Spinal cord (tissue), 10 donors: ENCODE results near the gene USP10. TPM values are rescaled to one million over a fixed set of nuclear protein-coding genes. Genes with fewer than 3 reads are reported as not detected.
A peak's percentile ranks its signal among the peaks of the same experiment; 100 is the strongest.

Experiments used
- DNase-seq, 6 donors: peaks; one replicate each; pipeline versions ENCODE4 v3.0.0 to v3.0.0-alpha.2; 2013 to 2015; ENCODE audit warnings: low spot score in 6 of 6, low read depth in 4 of 6
- H3K27ac ChIP-seq: one replicate; pipeline ENCODE4 v1.5.1; 2013; ENCODE audit warnings: low read depth, low read length, control low read depth
- H3K27me3 ChIP-seq: one replicate; pipeline ENCODE4 v1.6.1; 2013; ENCODE audit warnings: low read length; ENCODE audit not compliant: control insufficient read depth, insufficient read depth
- H3K36me3 ChIP-seq: one replicate; pipeline ENCODE4 v1.6.1; 2013; ENCODE audit warnings: low read length; ENCODE audit not compliant: control insufficient read depth, insufficient read depth
- H3K4me1 ChIP-seq: one replicate; pipeline ENCODE4 v1.6.1; 2013; ENCODE audit warnings: low read length; ENCODE audit not compliant: control insufficient read depth, insufficient read depth
- H3K4me3 ChIP-seq: one replicate; pipeline ENCODE4 v1.5.1; 2013; ENCODE audit warnings: low read depth, low read length, control low read depth
- H3K9me3 ChIP-seq: one replicate; pipeline ENCODE4 v1.6.1; 2013; ENCODE audit warnings: low read length; ENCODE audit not compliant: control insufficient read depth, insufficient read depth
- WGBS: methylation state at CpG from one replicate; pipeline ENCODE4 v1.1.5; 2013; ENCODE audit warnings: missing lambda C conversion rate; ENCODE audit not compliant: insufficient coverage; 5-methylcytosine and 5-hydroxymethylcytosine counted together
- polyA plus RNA-seq, 2 donors: library from polyadenylated mRNA; unstranded; fragments of 120-200 nt; gene quantifications; one replicate each; pipeline ENCODE4 v1.2.1, GENCODE V29; 2013; ENCODE audit not compliant: insufficient read length in 2 of 2
- total RNA-seq, 2 donors: library from RNA; depleted of rRNA in 1 of 2; stranded (reverse); fragments of 120-200 nt in 1 of 2; fragments of >200 nt in 1 of 2; gene quantifications; one replicate each; pipeline versions ENCODE4 v1.2.3 to v1.2.4, GENCODE V29; 2013 to 2014
- donor health status: healthy.

USP10 gene
- total and polyA plus RNA-seq, 4 donors = 41.5 to 108 (median 70.2) TPM

GRCh38 chr16:84672276-84673202 is 27.3 kb upstream of the USP10 start:
- peak in 3 of 6 donors; percentile 11 to 63 (median 45) for DNase-seq
- no peak overlapping the region for H3K4me3 ChIP-seq
- H3K27me3 ChIP-seq = no peaks in the 10 kb centered on the region
- H3K27ac ChIP-seq = no peak overlapping the region
- no peaks in the 10 kb centered on the region for H3K4me1 ChIP-seq
- WGBS = 42% methylated on average over 16 of the region's 26 CpGs
- H3K9me3 ChIP-seq = no peaks in the 10 kb centered on the region
- H3K36me3 ChIP-seq = peaks cover 20% of the 10 kb centered on the region

GRCh38 chr16:84673203-84673535 is 26.6 kb upstream of the USP10 start:
- H3K9me3 ChIP-seq = no peaks in the 10 kb centered on the region
- H3K27me3 ChIP-seq = no peaks in the 10 kb centered on the region

GRCh38 chr16:84673561-84673960 is 26.2 kb upstream of the USP10 start:
- no peak overlapping the region for H3K27ac ChIP-seq
- no peak overlapping the region for H3K4me3 ChIP-seq
- H3K4me1 ChIP-seq = no peaks in the 10 kb centered on the region
- 80% methylated on average over 1 of the region's 3 CpGs for WGBS
- peaks cover 12% of the 10 kb centered on the region for H3K36me3 ChIP-seq
- no peaks in the 10 kb centered on the region for H3K9me3 ChIP-seq
- no peak for DNase-seq
- no peaks in the 10 kb centered on the region for H3K27me3 ChIP-seq

More at GRCh38 chr16:84673203-84673535, 26.6 kb upstream of the USP10 start:
- no peak for DNase-seq
- Histone ChIP-seq H3K36me3 (peaks cover 16% of the 10 kb centered on the region), H3K4me3 (no peak overlapping the region), H3K4me1 (no peaks in the 10 kb centered on the region), H3K27ac (no peak overlapping the region)
- WGBS = 96% methylated on average over 3 of the region's 3 CpGs

GRCh38 chr16:84675423-84675822 is 24.4 kb upstream of the USP10 start:
- H3K4me1 ChIP-seq = no peaks in the 10 kb centered on the region
- no peaks in the 10 kb centered on the region for H3K9me3 ChIP-seq
- no peak overlapping the region for H3K4me3 ChIP-seq
- H3K27me3 ChIP-seq = no peaks in the 10 kb centered on the region
- DNase-seq = no peak
- peaks cover 3% of the 10 kb centered on the region for H3K36me3 ChIP-seq
- no peak overlapping the region for H3K27ac ChIP-seq
- WGBS = 84% methylated on average over 7 of the region's 9 CpGs

- Histone ChIP-seq H3K36me3 (peaks cover under 1% of the 10 kb centered on the region), H3K27ac (no peak overlapping the region), H3K9me3 (no peaks in the 10 kb centered on the region), H3K27me3 (no peaks in the 10 kb centered on the region), H3K4me3 (no peak overlapping the region), H3K4me1 (no peaks in the 10 kb centered on the region)
- 100% methylated on average over 1 of the region's 2 CpGs for WGBS
- DNase-seq = no peak
These were observed 23.9 kb upstream of the USP10 start for GRCh38 chr16:84675884-84676283.

GRCh38 chr16:84677017-84677803 is 22.6 kb upstream of the USP10 start:
- H3K27ac ChIP-seq = no peak overlapping the region
- H3K9me3 ChIP-seq = no peaks in the 10 kb centered on the region
- H3K4me3 ChIP-seq = no peak overlapping the region
- 79% methylated on average over 8 of the region's 14 CpGs for WGBS
- no peaks in the 10 kb centered on the region for H3K4me1 ChIP-seq
- H3K27me3 ChIP-seq = no peaks in the 10 kb centered on the region
- no peaks in the 10 kb centered on the region for H3K36me3 ChIP-seq
- no peak for DNase-seq

- H3K4me1 ChIP-seq = no peaks in the 10 kb centered on the region
- DNase-seq = no peak
- no peak overlapping the region for H3K4me3 ChIP-seq
- no peaks in the 10 kb centered on the region for H3K36me3 ChIP-seq
- no peaks in the 10 kb centered on the region for H3K9me3 ChIP-seq
- H3K27me3 ChIP-seq = no peaks in the 10 kb centered on the region
- no peak overlapping the region for H3K27ac ChIP-seq
- WGBS = 50% methylated on average over 2 of the region's 10 CpGs
These were observed 22.0 kb upstream of the USP10 start for GRCh38 chr16:84677849-84678248.

GRCh38 chr16:84678541-84678940 is 21.3 kb upstream of the USP10 start:
- no peak overlapping the region for H3K27ac ChIP-seq
- no peaks in the 10 kb centered on the region for H3K9me3 ChIP-seq
- 89% methylated on average over 7 of the region's 9 CpGs for WGBS
- H3K4me3 ChIP-seq = no peak overlapping the region
- H3K27me3 ChIP-seq = no peaks in the 10 kb centered on the region
- no peaks in the 10 kb centered on the region for H3K4me1 ChIP-seq
- no peak for DNase-seq
- no peaks in the 10 kb centered on the region for H3K36me3 ChIP-seq

GRCh38 chr16:84680165-84680842 is 19.5 kb upstream of the USP10 start:
- no peak for DNase-seq
- no peak overlapping the region for H3K4me3 ChIP-seq
- H3K27ac ChIP-seq = no peak overlapping the region
- H3K36me3 ChIP-seq = no peaks in the 10 kb centered on the region
- H3K9me3 ChIP-seq = no peaks in the 10 kb centered on the region
- H3K4me1 ChIP-seq = no peaks in the 10 kb centered on the region
- 82% methylated on average over 5 of the region's 10 CpGs for WGBS
- H3K27me3 ChIP-seq = no peaks in the 10 kb centered on the region
